Colonic mucosa (tissue), 4 donors: Measurements from ENCODE around the gene NOSIP. TPM values are rescaled to one million over a fixed set of nuclear protein-coding genes. Genes with fewer than 3 reads are reported as not detected.

Experiments used
- DNase-seq: peaks from one replicate; pipeline ENCODE4 v3.0.0-alpha.2; 2020
- H3K27ac ChIP-seq: fragments of 200-600 bp; one replicate; pipeline ENCODE4 v1.8.0; 2021
- H3K27me3 ChIP-seq: fragments of 200-600 bp; one replicate; pipeline ENCODE4 v1.8.0; 2021
- H3K36me3 ChIP-seq: fragments of 200-600 bp; one replicate; pipeline ENCODE4 v1.8.0; 2021
- H3K4me1 ChIP-seq: fragments of 200-600 bp; one replicate; pipeline ENCODE4 v1.8.0; 2021; ENCODE audit warnings: mild to moderate bottlenecking
- H3K4me3 ChIP-seq: fragments of 200-600 bp; one replicate; pipeline ENCODE4 v1.8.0; 2021
- H3K9ac ChIP-seq, 2 donors: one replicate each; pipeline ENCODE4 v1.7.0; 2013; ENCODE audit warnings: control low read depth in 2 of 2, low read depth in 2 of 2, low read length in 2 of 2
- H3K9me3 ChIP-seq: fragments of 200-600 bp; one replicate; pipeline ENCODE4 v1.8.0; 2021
- intact Hi-C: fragments of 100-400 bp; cut with DNase I; formaldehyde crosslinking; loops from one replicate; pipeline ENCODE4 v1.14.1; 2022
- total RNA-seq, 2 donors: library from RNA; stranded (reverse); fragmentation: NEBNext Ultra II Directional in 1 of 2; extraction: Animal tissue kit (Norgen Biotek cat#: 25700) in 1 of 2; gene quantifications; one replicate each; pipeline ENCODE4 v1.2.1, GENCODE V29; 2021
- TF ChIP-seq, protein P1 (sequence below): fragments of 200-600 bp; IDR thresholded peaks from one replicate; pipeline ENCODE4 v1.8.0; 2022; ENCODE audit warnings: antibody characterized with exemption, mild to moderate bottlenecking
- donor health status: healthy.
- donor health status: DM: no; HTN: no; CAD: no.
- donor health status: DM: no; HTN: no; CAD: no.

The NOSIP gene
- total RNA-seq, 2 donors from 2014 or later, result 63.2 to 91.2 TPM

DNA sequence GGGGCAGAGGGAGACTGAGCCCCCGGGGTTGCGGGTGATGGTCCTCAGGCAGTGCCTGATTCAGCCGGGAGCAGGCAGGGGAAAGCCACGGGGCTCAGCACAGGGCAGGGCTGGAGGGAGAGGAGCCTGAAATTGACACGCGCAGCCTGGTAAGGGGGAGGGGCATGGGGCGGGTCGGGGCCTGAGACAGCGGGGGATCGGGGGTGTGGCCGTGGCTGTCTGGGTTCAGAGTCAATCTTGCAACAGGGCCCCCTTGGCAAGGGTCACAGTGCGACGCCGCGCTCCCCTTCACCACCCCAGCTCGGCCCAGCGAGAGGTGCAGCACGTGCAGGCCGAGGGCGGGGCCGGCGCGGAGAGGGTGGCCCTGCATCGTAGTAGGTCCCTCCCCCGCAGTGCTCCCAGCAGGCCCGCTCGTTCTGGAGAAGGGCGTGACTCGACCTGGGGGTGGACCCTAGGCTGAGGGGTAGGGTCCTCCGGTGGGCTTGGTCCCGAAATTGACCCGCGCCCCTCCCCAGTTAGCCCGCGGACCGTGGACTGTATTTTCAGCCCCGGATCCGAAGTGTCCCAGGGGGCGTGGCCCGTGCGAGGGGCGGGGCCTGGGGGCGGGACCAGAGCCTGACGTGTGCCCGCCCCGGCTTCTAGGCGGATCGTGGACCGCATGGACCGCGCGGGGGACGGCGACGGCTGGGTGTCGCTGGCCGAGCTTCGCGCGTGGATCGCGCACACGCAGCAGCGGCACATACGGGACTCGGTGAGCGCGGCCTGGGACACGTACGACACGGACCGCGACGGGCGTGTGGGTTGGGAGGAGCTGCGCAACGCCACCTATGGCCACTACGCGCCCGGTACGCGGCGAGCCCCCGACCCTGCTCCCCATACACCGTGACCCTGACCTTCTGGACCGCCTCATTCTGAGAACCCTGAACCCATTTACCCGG, 46.5 kb downstream of the NOSIP start:
- intact Hi-C loops, result no loop called here
- Histone ChIP-seq H3K36me3 (peaks cover 7% of the 10 kb centered on the region), H3K9ac (peak overlapping the region in 1 of 2 donors; percentile 50), H3K4me1 (no peaks in the 10 kb centered on the region), H3K27ac (no peak overlapping the region), H3K27me3 (no peaks in the 10 kb centered on the region), H3K4me3 (peak overlapping the region; percentile 36), H3K9me3 (no peaks in the 10 kb centered on the region)
- DNase-seq, result peak; percentile 61
- TF ChIP-seq, protein P1, sequence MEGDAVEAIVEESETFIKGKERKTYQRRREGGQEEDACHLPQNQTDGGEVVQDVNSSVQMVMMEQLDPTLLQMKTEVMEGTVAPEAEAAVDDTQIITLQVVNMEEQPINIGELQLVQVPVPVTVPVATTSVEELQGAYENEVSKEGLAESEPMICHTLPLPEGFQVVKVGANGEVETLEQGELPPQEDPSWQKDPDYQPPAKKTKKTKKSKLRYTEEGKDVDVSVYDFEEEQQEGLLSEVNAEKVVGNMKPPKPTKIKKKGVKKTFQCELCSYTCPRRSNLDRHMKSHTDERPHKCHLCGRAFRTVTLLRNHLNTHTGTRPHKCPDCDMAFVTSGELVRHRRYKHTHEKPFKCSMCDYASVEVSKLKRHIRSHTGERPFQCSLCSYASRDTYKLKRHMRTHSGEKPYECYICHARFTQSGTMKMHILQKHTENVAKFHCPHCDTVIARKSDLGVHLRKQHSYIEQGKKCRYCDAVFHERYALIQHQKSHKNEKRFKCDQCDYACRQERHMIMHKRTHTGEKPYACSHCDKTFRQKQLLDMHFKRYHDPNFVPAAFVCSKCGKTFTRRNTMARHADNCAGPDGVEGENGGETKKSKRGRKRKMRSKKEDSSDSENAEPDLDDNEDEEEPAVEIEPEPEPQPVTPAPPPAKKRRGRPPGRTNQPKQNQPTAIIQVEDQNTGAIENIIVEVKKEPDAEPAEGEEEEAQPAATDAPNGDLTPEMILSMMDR, result no peak

DNA sequence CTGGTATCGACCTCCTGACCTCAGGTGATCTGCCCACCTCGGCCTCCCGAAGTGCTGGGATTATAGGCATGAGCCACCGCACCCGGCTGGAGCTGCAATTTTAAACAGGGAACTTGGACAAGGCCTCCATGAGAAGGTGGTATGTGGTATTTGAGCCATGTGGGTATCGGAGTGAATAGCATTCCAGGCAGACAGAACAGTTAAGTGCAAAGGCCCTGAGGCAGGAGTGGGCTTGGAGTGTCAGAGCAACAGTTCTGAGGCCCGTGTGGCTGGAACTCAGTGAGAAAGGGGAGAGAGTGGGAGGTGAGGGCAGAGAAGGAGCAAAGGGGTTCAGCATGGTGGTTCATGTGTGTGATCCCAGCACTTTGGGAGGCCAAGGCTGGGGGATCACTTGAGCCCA, 49.6 kb downstream of the NOSIP start:
- no peak for DNase-seq
- Histone ChIP-seq H3K9me3 (no peaks in the 10 kb centered on the region), H3K27ac (no peak overlapping the region), H3K9ac (no peak overlapping the region), H3K4me3 (no peak overlapping the region), H3K36me3 (no peaks in the 10 kb centered on the region), H3K4me1 (peaks cover 8% of the 10 kb centered on the region), H3K27me3 (no peaks in the 10 kb centered on the region)
- TF ChIP-seq, protein P1, result no peak
- intact Hi-C loops, result no loop called here

DNA sequence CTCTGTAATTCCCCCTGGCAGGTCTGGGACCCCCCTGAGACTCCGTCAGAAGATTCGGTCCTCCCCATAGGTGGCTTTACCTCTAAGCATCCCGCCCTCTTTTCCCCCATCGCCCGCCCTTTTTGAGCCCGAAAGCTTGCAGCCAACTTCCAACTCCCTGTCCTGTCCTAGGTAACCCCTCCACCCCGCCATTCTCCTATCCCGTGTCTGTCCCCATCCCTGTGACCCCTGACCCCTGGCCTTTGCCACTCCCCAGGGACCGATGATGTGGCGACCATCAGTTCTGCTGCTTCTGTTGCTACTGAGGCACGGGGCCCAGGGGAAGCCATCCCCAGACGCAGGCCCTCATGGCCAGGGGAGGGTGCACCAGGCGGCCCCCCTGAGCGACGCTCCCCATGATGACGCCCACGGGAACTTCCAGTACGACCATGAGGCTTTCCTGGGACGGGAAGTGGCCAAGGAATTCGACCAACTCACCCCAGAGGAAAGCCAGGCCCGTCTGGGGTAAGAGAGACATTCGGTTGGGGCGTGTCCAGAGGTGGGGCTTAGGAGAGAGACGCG, 52.1 kb downstream of the NOSIP start:
- Histone ChIP-seq H3K9me3 (no peaks in the 10 kb centered on the region), H3K4me3 (peak overlapping the region; percentile 15), H3K36me3 (no peaks in the 10 kb centered on the region), H3K27me3 (no peaks in the 10 kb centered on the region), H3K4me1 (peaks cover 8% of the 10 kb centered on the region), H3K27ac (no peak overlapping the region), H3K9ac (peak overlapping the region in 1 of 2 donors; percentile 49)
- no peak for DNase-seq
- intact Hi-C loops, result no loop called here
- TF ChIP-seq, protein P1, result no peak

DNA sequence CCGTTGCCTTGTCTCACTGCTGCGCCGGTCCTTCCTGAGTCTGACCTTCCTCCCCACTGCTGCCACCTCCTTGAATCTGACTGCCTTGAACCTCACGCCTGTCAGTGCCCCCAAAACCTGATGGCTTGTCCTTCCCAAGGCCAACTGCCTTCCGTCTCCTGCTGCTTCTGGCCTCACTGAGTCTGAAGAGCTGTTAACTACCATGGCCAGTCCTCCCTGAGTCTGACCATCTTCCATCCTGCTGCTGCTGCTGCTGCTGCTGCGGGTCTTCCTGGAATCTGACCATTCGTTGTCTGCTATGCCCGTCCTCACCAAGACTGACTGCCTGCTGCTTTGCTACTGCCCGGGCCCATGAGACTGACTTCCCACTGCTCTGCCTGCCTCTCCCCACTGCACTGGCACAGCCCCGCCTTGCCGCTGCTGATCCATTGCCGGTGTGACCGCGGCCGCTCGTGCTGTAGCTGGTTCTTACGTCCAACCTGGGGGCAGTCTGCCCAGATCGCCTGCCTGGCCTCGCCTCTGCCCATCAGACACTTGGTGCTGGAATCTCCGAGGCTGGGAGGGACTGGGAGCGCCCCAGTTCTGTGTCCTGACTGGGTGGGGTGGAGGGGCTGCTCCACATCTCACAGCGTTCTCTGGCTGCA, 55.4 kb downstream of the NOSIP start:
- H3K36me3 ChIP-seq, result no peaks in the 10 kb centered on the region
- intact Hi-C loops, result no loop called here
- no peaks in the 10 kb centered on the region for H3K27me3 ChIP-seq
- H3K4me3 ChIP-seq, result no peak overlapping the region
- peaks cover 8% of the 10 kb centered on the region for H3K4me1 ChIP-seq
- TF ChIP-seq, protein P1, result no peak
- H3K9ac ChIP-seq, result no peak overlapping the region
- H3K27ac ChIP-seq, result no peak overlapping the region
- no peak for DNase-seq
- no peaks in the 10 kb centered on the region for H3K9me3 ChIP-seq

DNA sequence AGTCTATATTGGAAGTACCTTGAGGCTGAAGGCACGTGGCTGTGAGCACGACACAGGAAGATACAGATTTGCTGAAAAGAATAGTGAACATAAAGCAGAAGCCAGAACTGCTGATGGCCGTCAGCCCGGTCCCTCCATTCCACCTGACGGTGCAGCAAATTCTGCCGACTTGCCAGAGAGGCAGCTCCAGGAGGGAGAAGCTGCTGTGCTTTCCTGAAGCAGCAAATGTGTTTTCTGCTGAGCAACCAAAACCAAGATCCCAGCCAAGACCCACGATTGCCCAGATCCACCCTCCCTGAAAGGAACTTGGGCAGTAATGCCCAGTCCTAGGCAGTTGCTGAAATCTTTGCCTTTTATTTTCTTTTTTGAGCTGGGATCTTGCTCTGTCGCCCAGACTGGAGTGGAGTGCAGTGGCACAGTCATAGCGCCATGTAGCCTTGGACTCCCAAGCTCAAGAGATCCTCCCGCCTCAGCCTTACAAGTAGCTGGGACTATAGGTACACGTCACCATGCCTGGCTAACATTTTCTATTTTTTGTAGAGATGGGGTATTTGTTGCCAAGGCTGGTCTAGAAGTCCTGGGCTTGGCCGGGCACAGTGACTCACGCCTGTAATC, 59.5 kb downstream of the NOSIP start:
- Histone ChIP-seq H3K27me3 (no peaks in the 10 kb centered on the region), H3K4me3 (no peak overlapping the region), H3K9me3 (no peaks in the 10 kb centered on the region), H3K4me1 (no peaks in the 10 kb centered on the region), H3K36me3 (no peaks in the 10 kb centered on the region), H3K9ac (no peak overlapping the region), H3K27ac (no peak overlapping the region)
- no peak for DNase-seq
- intact Hi-C loops, result no loop called here
- TF ChIP-seq, protein P1, result no peak
